Inferior parietal cortex (tissue), 1 donor: ENCODE results near the gene IL6.
"Not testable (repeated sequence)": the region's sequence is repeated elsewhere in the genome, so short reads cannot be mapped to it uniquely, and the experiment has no call there.

Experiments used
- DNase-seq: peaks from one replicate; pipeline ENCODE4 v3.0.0-alpha.2; 2016; ENCODE audit errors: extremely low spot score

Gene IL6

GRCh38 chr7:22726345-22726906 is 574 bp upstream of the IL6 start:
- DNase-seq, result peak; percentile 46

- DNase-seq, result no peak
Measured at GRCh38 chr7:22727714-22728035, 675 bp downstream of the IL6 start.

- peak; percentile 38 for DNase-seq
Measured at GRCh38 chr7:22728401-22729029, 1.5 kb downstream of the IL6 start.

GRCh38 chr7:22729180-22729825 is 2.3 kb downstream of the IL6 start:
- no peak for DNase-seq

GRCh38 chr7:22730066-22730710 is 3.2 kb downstream of the IL6 start:
- no peak for DNase-seq

GRCh38 chr7:22730921-22731654 is 4.1 kb downstream of the IL6 start:
- no peak for DNase-seq

- no peak for DNase-seq
Measured at GRCh38 chr7:22731766-22732165, 4.8 kb downstream of the IL6 start.

- DNase-seq, result no peak
Measured at GRCh38 chr7:22732556-22733126, 5.6 kb downstream of the IL6 start.

GRCh38 chr7:22733761-22734160 is 6.8 kb downstream of the IL6 start:
- no peak for DNase-seq

- no peak for DNase-seq
Measured at GRCh38 chr7:22743014-22743413, 16.0 kb downstream of the IL6 start.

GRCh38 chr7:22751341-22751740 is 24.3 kb downstream of the IL6 start:
- DNase-seq, result no peak

- DNase-seq, result no peak
Measured at GRCh38 chr7:22757338-22757994, 30.5 kb downstream of the IL6 start.

GRCh38 chr7:22758576-22758975 is 31.6 kb downstream of the IL6 start:
- no peak for DNase-seq

GRCh38 chr7:22759721-22760120 is 32.7 kb downstream of the IL6 start:
- no peak for DNase-seq

GRCh38 chr7:22762866-22763265 is 35.9 kb downstream of the IL6 start:
- DNase-seq, result no peak

GRCh38 chr7:22765609-22766008 is 38.6 kb downstream of the IL6 start:
- DNase-seq, result no peak

- DNase-seq, result no peak
Measured at GRCh38 chr7:22771194-22771871, 44.3 kb downstream of the IL6 start.

- no peak for DNase-seq
Measured at GRCh38 chr7:22771872-22772228, 44.9 kb downstream of the IL6 start.

- no peak for DNase-seq
Measured at GRCh38 chr7:22772885-22773284, 45.9 kb downstream of the IL6 start.

- DNase-seq, result no peak
Measured at GRCh38 chr7:22776964-22777363, 50.0 kb downstream of the IL6 start.

- DNase-seq, result not testable (repeated sequence)
Measured at GRCh38 chr7:22779730-22780323, 52.8 kb downstream of the IL6 start.
